ENCODE data around the gene ADRB2. TPM values are rescaled to one million over a fixed set of nuclear protein-coding genes. Genes with fewer than 3 reads are reported as not detected.
"Not testable (repeated sequence)": the region's sequence is repeated elsewhere in the genome, so short reads cannot be mapped to it uniquely, and the experiment has no call there.

The ADRB2 gene
- total and polyA plus RNA-seq, 5 donors from 2014 or later = 0.30 to 1.4 (median 0.53) TPM

DNA sequence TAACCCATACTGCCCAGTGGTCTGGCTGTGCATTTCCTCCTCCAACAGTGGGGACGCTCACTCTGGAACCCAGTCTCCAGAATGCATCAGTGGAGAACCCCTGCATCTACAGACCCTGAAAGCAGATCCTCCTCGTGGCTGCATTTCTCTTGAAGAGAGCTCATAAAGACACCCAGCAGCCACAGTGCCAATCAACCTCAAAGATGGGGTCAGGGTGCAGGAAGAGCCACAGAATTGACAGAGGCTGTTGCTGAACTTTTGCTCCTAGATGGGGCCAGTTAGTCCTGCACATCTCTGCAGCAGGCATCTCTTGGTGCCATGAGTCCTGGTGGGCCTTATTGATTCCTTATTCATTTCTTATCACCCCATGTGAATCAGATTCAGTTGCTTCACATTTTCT is 39.6 kb downstream of the ADRB2 start:
- no peak for ATAC-seq (ENCODE audit: low read depth in 2 of 2)
- H3K4me1 ChIP-seq (ENCODE audit: control insufficient read depth, insufficient read depth, low read length, poor library complexity, severe bottlenecking) = no peaks in the 10 kb centered on the region
- H3K27me3 ChIP-seq (ENCODE audit: control insufficient read depth, insufficient read depth, low read length) = peaks cover 2% of the 10 kb centered on the region
- H3K9me3 ChIP-seq (ENCODE audit: control insufficient read depth in 2 of 2, low read length in 2 of 2) = no peaks in the 10 kb centered on the region
- H3K4me3 ChIP-seq (ENCODE audit: low read depth, low read length) = no peak overlapping the region
- no peak overlapping the region for H3K27ac ChIP-seq (ENCODE audit: insufficient read depth, low read length, poor library complexity, severe bottlenecking)
- Mint-ChIP-seq H3K9me3 (no peaks in the 10 kb centered on the region), H3K27me3 (peaks cover 4% of the 10 kb centered on the region), H3K36me3 (no peaks in the 10 kb centered on the region), H3K4me1 (no peaks in the 10 kb centered on the region), H3K27ac (no peak overlapping the region), H3K4me3 (no peak overlapping the region)
- no peak for DNase-seq
- no peaks in the 10 kb centered on the region for H3K36me3 ChIP-seq (ENCODE audit: control insufficient read depth, insufficient read depth, low read length)

DNA sequence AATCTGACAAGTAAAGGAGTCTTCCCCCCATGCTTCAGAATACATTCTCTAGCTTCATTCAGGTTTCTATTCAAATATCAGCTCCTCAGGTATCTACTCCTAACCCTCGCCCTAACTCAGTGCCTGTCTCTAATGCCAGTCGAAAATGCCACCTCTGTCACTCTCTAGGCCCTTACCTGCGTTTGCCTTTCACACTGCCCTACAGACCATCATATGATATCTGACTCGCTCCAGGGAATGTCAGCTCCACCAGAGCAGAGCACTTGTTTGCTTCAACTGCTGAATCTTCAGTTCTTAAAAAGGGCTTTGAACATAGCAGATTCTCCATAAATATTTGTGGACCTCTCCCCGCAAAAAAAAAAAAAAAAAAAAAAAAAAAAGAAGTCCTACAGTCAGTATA is 46.7 kb downstream of the ADRB2 start:
- Mint-ChIP-seq H3K4me1 (no peaks in the 10 kb centered on the region), H3K36me3 (no peaks in the 10 kb centered on the region), H3K27ac (peak overlapping the region in 1 of 3 donors; percentile 55), H3K9me3 (no peaks in the 10 kb centered on the region), H3K27me3 (peaks cover 5% of the 10 kb centered on the region), H3K4me3 (no peak overlapping the region)
- Histone ChIP-seq H3K9me3 (ENCODE audit: control insufficient read depth in 2 of 2, low read length in 2 of 2) (no peaks in the 10 kb centered on the region), H3K4me1 (ENCODE audit: control insufficient read depth, insufficient read depth, low read length, poor library complexity, severe bottlenecking) (no peaks in the 10 kb centered on the region), H3K4me3 (ENCODE audit: low read depth, low read length) (no peak overlapping the region), H3K36me3 (ENCODE audit: control insufficient read depth, insufficient read depth, low read length) (no peaks in the 10 kb centered on the region), H3K27ac (ENCODE audit: insufficient read depth, low read length, poor library complexity, severe bottlenecking) (no peak overlapping the region), H3K27me3 (ENCODE audit: control insufficient read depth, insufficient read depth, low read length) (peaks cover 1% of the 10 kb centered on the region)
- DNase-seq = no peak
- no peak for ATAC-seq (ENCODE audit: low read depth in 2 of 2)

DNA sequence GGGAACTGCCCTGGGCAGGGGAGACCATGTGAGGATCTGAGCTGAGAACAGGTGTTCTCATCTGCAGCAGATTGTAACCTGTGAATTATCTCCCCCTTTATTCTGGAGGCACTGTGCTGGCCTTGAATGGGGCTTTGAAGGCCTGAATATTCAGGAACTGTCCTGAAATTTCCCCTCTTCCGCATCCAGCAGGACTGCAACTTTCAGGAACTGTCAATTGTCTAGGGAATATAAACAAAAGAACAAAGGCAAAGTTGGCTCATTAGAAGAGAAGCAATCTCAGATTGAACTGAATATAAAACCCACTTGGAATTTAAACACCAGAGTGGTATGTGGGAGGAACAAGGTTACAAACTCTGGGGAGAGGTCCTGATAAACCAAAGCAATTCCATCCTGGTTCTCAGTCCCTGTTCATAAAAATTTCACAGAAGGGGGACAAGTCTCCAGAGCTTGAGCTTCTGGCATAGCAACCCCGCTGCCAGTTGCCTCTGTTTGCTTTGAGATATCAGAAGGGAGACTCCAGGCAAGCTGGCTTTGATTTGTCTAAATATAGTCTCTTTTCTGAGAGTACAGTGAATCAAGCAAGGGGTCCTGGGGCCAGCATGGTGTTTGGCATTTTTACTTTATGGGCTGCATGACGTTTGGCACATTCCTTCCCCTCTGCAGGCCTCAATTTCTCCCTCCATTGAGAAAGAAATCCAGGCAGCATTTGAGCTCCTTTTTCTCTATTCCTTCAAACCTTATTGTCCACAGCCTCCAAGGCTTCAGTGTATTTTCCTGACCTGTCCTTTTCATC is 47.5 kb downstream of the ADRB2 start:
- DNase-seq = no peak
- Histone ChIP-seq H3K36me3 (ENCODE audit: control insufficient read depth, insufficient read depth, low read length) (no peaks in the 10 kb centered on the region), H3K9me3 (ENCODE audit: control insufficient read depth in 2 of 2, low read length in 2 of 2) (no peaks in the 10 kb centered on the region), H3K4me3 (ENCODE audit: low read depth, low read length) (no peak overlapping the region), H3K27ac (ENCODE audit: insufficient read depth, low read length, poor library complexity, severe bottlenecking) (no peak overlapping the region), H3K4me1 (ENCODE audit: control insufficient read depth, insufficient read depth, low read length, poor library complexity, severe bottlenecking) (no peaks in the 10 kb centered on the region), H3K27me3 (ENCODE audit: control insufficient read depth, insufficient read depth, low read length) (peaks cover 1% of the 10 kb centered on the region)
- Mint-ChIP-seq H3K9me3 (no peaks in the 10 kb centered on the region), H3K27me3 (peaks cover 5% of the 10 kb centered on the region), H3K4me1 (no peaks in the 10 kb centered on the region), H3K27ac (no peak overlapping the region), H3K36me3 (no peaks in the 10 kb centered on the region), H3K4me3 (no peak overlapping the region)
- no peak for ATAC-seq (ENCODE audit: low read depth in 2 of 2)

- H3K4me3 Mint-ChIP-seq = no peak overlapping the region
- no peaks in the 10 kb centered on the region for H3K4me1 Mint-ChIP-seq
- Histone ChIP-seq H3K9me3 (ENCODE audit: control insufficient read depth in 2 of 2, low read length in 2 of 2) (no peaks in the 10 kb centered on the region), H3K27me3 (ENCODE audit: control insufficient read depth, insufficient read depth, low read length) (peaks cover 1% of the 10 kb centered on the region), H3K4me3 (ENCODE audit: low read depth, low read length) (no peak overlapping the region), H3K27ac (ENCODE audit: insufficient read depth, low read length, poor library complexity, severe bottlenecking) (no peak overlapping the region), H3K36me3 (ENCODE audit: control insufficient read depth, insufficient read depth, low read length) (no peaks in the 10 kb centered on the region), H3K4me1 (ENCODE audit: control insufficient read depth, insufficient read depth, low read length, poor library complexity, severe bottlenecking) (no peaks in the 10 kb centered on the region)
- ATAC-seq (ENCODE audit: low read depth in 2 of 2) (no peak), DNase-seq (no peak)
- H3K27ac Mint-ChIP-seq = no peak overlapping the region
- H3K27me3 Mint-ChIP-seq = peaks cover 5% of the 10 kb centered on the region
- H3K36me3 Mint-ChIP-seq = no peaks in the 10 kb centered on the region
- H3K9me3 Mint-ChIP-seq = peaks cover 0 to 1% (median 0%) of the 10 kb centered on the region in 7 donors
These were observed 48.9 kb downstream of the ADRB2 start for GRCh38 chr5:148875205-148875875.

DNA sequence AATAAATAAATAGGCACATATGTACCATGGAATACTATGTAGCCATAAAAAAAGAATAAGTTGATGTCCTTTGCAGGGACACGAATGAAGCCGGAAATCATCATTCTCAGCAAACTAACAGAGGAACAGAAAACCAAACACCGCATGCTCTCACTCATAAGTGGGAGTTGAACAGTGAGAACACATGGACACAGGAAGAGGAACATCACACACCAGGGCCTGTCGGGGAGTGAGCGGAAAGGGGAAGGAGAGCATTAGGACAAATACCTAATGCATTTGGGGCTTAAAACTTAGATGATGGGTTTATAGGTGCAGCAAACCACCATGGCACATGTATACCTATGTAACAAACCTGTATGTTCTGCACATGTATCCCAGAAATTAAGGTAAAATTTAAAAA is 51.0 kb downstream of the ADRB2 start:
- H3K27ac Mint-ChIP-seq; H3K4me3 Mint-ChIP-seq; ATAC-seq (ENCODE audit: low read depth in 2 of 2): not testable (repeated sequence)

More for the DNA sequence above, 51.0 kb downstream of the ADRB2 start:
- DNase-seq; H3K27me3 ChIP-seq (ENCODE audit: control insufficient read depth, insufficient read depth, low read length); H3K36me3 ChIP-seq (ENCODE audit: control insufficient read depth, insufficient read depth, low read length); H3K27ac ChIP-seq (ENCODE audit: insufficient read depth, low read length, poor library complexity, severe bottlenecking); H3K9me3 ChIP-seq (ENCODE audit: control insufficient read depth in 2 of 2, low read length in 2 of 2); H3K9me3 Mint-ChIP-seq; H3K36me3 Mint-ChIP-seq; H3K4me1 ChIP-seq (ENCODE audit: control insufficient read depth, insufficient read depth, low read length, poor library complexity, severe bottlenecking); H3K27me3 Mint-ChIP-seq; H3K4me1 Mint-ChIP-seq; H3K4me3 ChIP-seq (ENCODE audit: low read depth, low read length): not testable (repeated sequence)

Other genes starting within 250 kb of the ADRB2 start
- not detected for gene HTR4, start 172.1 kb upstream of the ADRB2 start, total RNA-seq
- not detected for gene HTR4, start 172.1 kb upstream of the ADRB2 start, polyA plus RNA-seq
- gene SH3TC2, start 236.5 kb downstream of the ADRB2 start, total RNA-seq = 0.69 TPM
- not detected for gene SH3TC2, start 236.5 kb downstream of the ADRB2 start, polyA plus RNA-seq